Bronchial epithelial cell (primary cell): ENCODE results near the gene TRIM28. TPM values are rescaled to one million over a fixed set of nuclear protein-coding genes. Genes with fewer than 3 reads are reported as not detected.

Experiments used
- DNase-seq: peaks from one replicate; pipeline ENCODE4 v3.0.0-alpha.2; 2010; ENCODE audit warnings: low read depth
- FAIRE-seq: peaks from 2 replicates; lab custom pipeline; 2011; peaks lifted over from hg19 to GRCh38; lab: Jason Lieb, UNC
- H3K27me3 ChIP-seq: 2 replicates; pipeline ENCODE4 v1.5.1; 2011; ENCODE audit warnings: low read length; ENCODE audit not compliant: control insufficient read depth, insufficient read depth
- H3K36me3 ChIP-seq: 2 replicates; pipeline ENCODE4 v1.5.1; 2011; ENCODE audit warnings: low read length; ENCODE audit not compliant: control insufficient read depth, insufficient read depth
- H3K4me3 ChIP-seq: 2 replicates; pipeline ENCODE4 v1.5.1; 2011; ENCODE audit warnings: mild to moderate bottlenecking, low read depth, low read length, control low read depth
- CTCF ChIP-seq: IDR thresholded peaks from 2 replicates; pipeline ENCODE4 v1.5.1; 2011; ENCODE audit warnings: mild to moderate bottlenecking, moderate library complexity, low read length, control low read depth, inconsistent platforms; ENCODE audit not compliant: insufficient read depth, severe bottlenecking
- total RNA-seq: library from RNA; depleted of rRNA; stranded (reverse); fragments of >200 nt; gene quantifications from 2 replicates; pipeline ENCODE4 v1.2.1, GENCODE V29; 2014

Gene TRIM28
- total RNA-seq, 1 donor from 2014 or later = 277 TPM

GRCh38 chr19:58560921-58561320, 17.1 kb downstream of the TRIM28 start:
- no peak for DNase-seq
- Histone ChIP-seq H3K27me3 (no peaks in the 10 kb centered on the region), H3K4me3 (no peak overlapping the region), H3K36me3 (peaks cover 9% of the 10 kb centered on the region)
- FAIRE-seq = no peak
- no peak for TF ChIP-seq CTCF

- no peak for FAIRE-seq
- H3K4me3 ChIP-seq = peak overlapping the region; percentile 43
Measured at GRCh38 chr19:58561373-58562121, 17.7 kb downstream of the TRIM28 start.

DNA sequence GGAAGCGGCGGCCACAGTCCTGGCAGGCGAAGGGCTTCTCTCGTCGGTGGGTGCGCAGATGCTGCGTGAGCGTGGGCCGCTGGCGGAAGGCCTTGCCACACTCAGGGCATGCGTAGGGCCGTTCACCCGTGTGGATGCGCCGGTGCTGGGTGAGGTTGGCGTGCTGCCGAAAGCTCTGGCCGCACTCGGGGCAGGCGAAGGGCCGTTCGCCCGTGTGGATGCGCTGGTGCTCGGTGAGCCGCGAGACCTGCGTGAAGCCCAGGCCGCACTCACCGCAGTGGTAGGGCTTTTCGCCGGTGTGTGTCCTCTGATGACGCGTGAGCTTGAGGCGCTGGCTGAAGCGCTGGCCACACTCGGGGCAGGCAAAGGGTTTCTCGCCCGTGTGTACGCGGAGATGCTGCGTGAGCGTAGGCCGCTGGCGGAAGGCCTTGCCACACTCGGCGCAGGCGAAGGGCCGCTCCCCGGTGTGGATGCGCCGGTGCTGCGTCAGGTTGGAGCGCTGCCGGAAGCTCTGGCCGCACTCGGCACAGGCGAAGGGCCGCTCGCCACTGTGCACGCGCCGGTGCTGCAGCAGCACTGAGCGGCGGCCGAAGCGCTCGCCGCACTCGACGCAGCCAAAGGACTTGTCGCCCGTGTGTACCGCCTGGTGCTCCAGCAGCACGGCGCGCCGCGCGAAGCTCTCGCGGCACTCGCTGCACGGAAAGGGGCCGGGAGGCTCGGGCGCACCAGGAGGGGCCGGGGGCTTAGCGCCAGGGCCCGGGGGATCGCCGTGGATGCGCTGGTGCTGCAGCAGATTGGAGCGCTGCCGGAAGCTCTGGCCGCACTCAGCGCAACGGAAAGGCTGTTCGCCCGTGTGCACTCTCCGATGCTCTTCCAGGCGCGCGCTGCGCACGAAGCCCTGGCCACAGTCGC, 18.5 kb downstream of the TRIM28 start:
- DNase-seq = no peak
- Histone ChIP-seq H3K4me3 (peak overlapping the region; percentile 43), H3K27me3 (no peaks in the 10 kb centered on the region), H3K36me3 (peaks cover under 1% of the 10 kb centered on the region)
- no peak for FAIRE-seq
- no peak for TF ChIP-seq CTCF

More at GRCh38 chr19:58561373-58562121, 17.7 kb downstream of the TRIM28 start:
- no peak for TF ChIP-seq CTCF
- Histone ChIP-seq H3K36me3 (peaks cover 3% of the 10 kb centered on the region), H3K27me3 (no peaks in the 10 kb centered on the region)
- no peak for DNase-seq

- H3K4me3 ChIP-seq = peak overlapping the region; percentile 43
- no peaks in the 10 kb centered on the region for H3K27me3 ChIP-seq
- DNase-seq (no peak), FAIRE-seq (no peak)
- no peak for TF ChIP-seq CTCF
- peaks cover 3% of the 10 kb centered on the region for H3K36me3 ChIP-seq
Measured at GRCh38 chr19:58563034-58563573, 19.2 kb downstream of the TRIM28 start.

DNA sequence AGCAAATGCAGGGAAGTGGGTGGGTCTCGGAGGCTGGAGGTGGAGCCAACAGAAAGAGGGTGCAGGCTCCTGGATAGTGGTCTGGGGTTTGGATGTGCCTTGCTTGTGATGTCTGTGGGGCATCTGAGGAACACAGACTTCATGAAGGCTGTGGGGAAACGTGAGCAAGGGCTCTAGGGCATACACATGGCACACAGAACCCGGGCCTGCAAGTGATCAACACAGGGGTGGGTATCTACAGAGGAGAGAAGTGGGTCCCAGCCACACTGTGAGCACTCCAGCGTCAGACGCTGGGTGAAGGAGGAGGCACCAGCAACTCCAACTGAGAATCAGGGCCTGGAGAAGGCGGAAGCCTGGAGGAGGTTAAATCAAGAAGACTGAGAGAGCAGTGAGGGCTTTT, 20.0 kb downstream of the TRIM28 start:
- DNase-seq (no peak), FAIRE-seq (no peak)
- Histone ChIP-seq H3K36me3 (peaks cover 5% of the 10 kb centered on the region), H3K27me3 (no peaks in the 10 kb centered on the region), H3K4me3 (no peak overlapping the region)
- no peak for TF ChIP-seq CTCF
